GM23338 (cell line): ENCODE results near the gene NRCAM. TPM values are rescaled to one million over a fixed set of nuclear protein-coding genes. Genes with fewer than 3 reads are reported as not detected.
"Not testable (repeated sequence)": the region's sequence is repeated elsewhere in the genome, so short reads cannot be mapped to it uniquely, and the experiment has no call there.

ENCODE experiments used
- ATAC-seq: fragments of 200-7000 bp; cut with Tn5 transposase; 3 replicates; pipeline ENCODE4 v1.9.1; 2020
- DNase-seq: peaks from one replicate; pipeline ENCODE4 v3.0.0-alpha.2; 2015; ENCODE audit warnings: low spot score
- H2AFZ ChIP-seq: fragments of 200-600 bp; sonication (generic); 2 replicates; pipeline ENCODE4 v1.8.0; 2016; ENCODE audit warnings: antibody characterized with exemption, mild to moderate bottlenecking, moderate library complexity
- H3F3A ChIP-seq: fragments of 200-600 bp; sonication (generic); replicated peaks from 2 replicates; pipeline ENCODE4 v1.8.0; 2017; ENCODE audit warnings: antibody characterized with exemption, mixed run types, low read depth
- H3K27ac ChIP-seq: fragments of 200-600 bp; sonication (generic); 2 replicates; pipeline ENCODE4 v1.6.1; 2016; ENCODE audit warnings: low read depth
- H3K27me3 ChIP-seq: fragments of 200-600 bp; sonication (generic); 2 replicates; pipeline ENCODE4 v1.8.0; 2016; ENCODE audit warnings: mild to moderate bottlenecking, mixed run types, moderate library complexity; ENCODE audit not compliant: insufficient read depth
- H3K36me3 ChIP-seq: fragments of 200-600 bp; sonication (generic); 2 replicates; pipeline ENCODE4 v1.8.0; 2016; ENCODE audit warnings: mild to moderate bottlenecking; ENCODE audit not compliant: insufficient read depth
- H3K4me1 ChIP-seq: fragments of 200-600 bp; sonication (generic); 2 replicates; pipeline ENCODE4 v1.8.0; 2016; ENCODE audit warnings: mild to moderate bottlenecking, moderate library complexity; ENCODE audit not compliant: insufficient read depth
- H3K4me2 ChIP-seq: fragments of 200-600 bp; sonication (generic); 2 replicates; pipeline ENCODE4 v1.7.1; 2017; ENCODE audit warnings: mixed run types
- H3K4me3 ChIP-seq: fragments of 200-600 bp; sonication (generic); 2 replicates; pipeline ENCODE4 v1.6.1; 2016; ENCODE audit warnings: mixed run types
- H3K79me2 ChIP-seq: fragments of 200-600 bp; sonication (generic); replicated peaks from 2 replicates; pipeline ENCODE4 v1.8.0; 2017; ENCODE audit warnings: mild to moderate bottlenecking; ENCODE audit not compliant: insufficient read depth
- H3K9me2 ChIP-seq: fragments of 200-600 bp; sonication (generic); 2 replicates; pipeline ENCODE4 v1.8.0; 2017; ENCODE audit not compliant: insufficient read depth
- H4K20me1 ChIP-seq: fragments of 200-600 bp; sonication (generic); replicated peaks from 2 replicates; pipeline ENCODE4 v1.8.0; 2017; ENCODE audit warnings: mild to moderate bottlenecking; ENCODE audit not compliant: insufficient read depth
- H3K27ac Mint-ChIP-seq: 2 replicates; pipeline ENCODE4 v1.8.0; 2020; ENCODE audit warnings: inconsistent platforms, mild to moderate bottlenecking, moderate library complexity, mixed read lengths
- H3K27me3 Mint-ChIP-seq: 3 replicates; pipeline ENCODE4 v1.8.0; 2022; ENCODE audit warnings: low read depth, mild to moderate bottlenecking, moderate library complexity, mixed read lengths, inconsistent platforms; ENCODE audit not compliant: insufficient read depth, poor library complexity
- H3K36me3 Mint-ChIP-seq: 3 replicates; pipeline ENCODE4 v1.8.0; 2021; ENCODE audit warnings: low read depth, mild to moderate bottlenecking, inconsistent platforms, moderate library complexity, mixed read lengths
- H3K4me1 Mint-ChIP-seq: 3 replicates; pipeline ENCODE4 v1.8.0; 2020; ENCODE audit warnings: mild to moderate bottlenecking, inconsistent platforms, mixed read lengths
- H3K4me3 Mint-ChIP-seq: 3 replicates; pipeline ENCODE4 v1.8.0; 2021; ENCODE audit warnings: moderate library complexity, mild to moderate bottlenecking, inconsistent platforms, mixed read lengths
- H3K9me3 Mint-ChIP-seq: 3 replicates; pipeline ENCODE4 v1.8.0; 2020; ENCODE audit warnings: moderate library complexity, mild to moderate bottlenecking, inconsistent platforms, mixed read lengths
- CREB1 ChIP-seq: fragments of 250-450 bp; sonication (Bioruptor Pico); IDR thresholded peaks from 2 replicates; pipeline ENCODE4 v1.5.0; 2020; ENCODE audit warnings: low read depth, mild to moderate bottlenecking, moderate library complexity
- ETS1 ChIP-seq: IDR thresholded peaks from 2 replicates; pipeline ENCODE4 v1.6.1; 2016; ENCODE audit warnings: antibody characterized with exemption
- EZH2 ChIP-seq: fragments of 200-600 bp; sonication (generic); IDR thresholded peaks from one replicate; pipeline ENCODE4 v1.8.0; 2017; ENCODE audit warnings: antibody characterized with exemption, mild to moderate bottlenecking, low read depth; ENCODE audit not compliant: unreplicated experiment
- EZH2phosphoT487 ChIP-seq: fragments of 200-600 bp; sonication (generic); IDR thresholded peaks from one replicate; pipeline ENCODE4 v1.8.1; 2018; ENCODE audit warnings: antibody characterized with exemption; ENCODE audit not compliant: unreplicated experiment
- JUNB ChIP-seq: IDR thresholded peaks from one replicate; pipeline ENCODE4 v1.6.1; 2016; ENCODE audit warnings: antibody characterized with exemption; ENCODE audit not compliant: unreplicated experiment
- POLR2AphosphoS5 ChIP-seq: IDR thresholded peaks from 2 replicates; pipeline ENCODE4 v1.6.1; 2016; ENCODE audit warnings: antibody characterized with exemption, low read depth
- ZNF114 ChIP-seq: fragments of 250-450 bp; sonication (Bioruptor Pico); IDR thresholded peaks from 2 replicates; pipeline ENCODE4 v1.5.0; 2020; ENCODE audit warnings: mild to moderate bottlenecking, moderate library complexity
- ZNF331 ChIP-seq: fragments of 250-450 bp; sonication (Bioruptor Pico); IDR thresholded peaks from 2 replicates; pipeline ENCODE4 v1.5.0; 2020; ENCODE audit warnings: low read depth, mild to moderate bottlenecking, moderate library complexity
- ZNF462 ChIP-seq: fragments of 250-450 bp; sonication (Bioruptor Pico); IDR thresholded peaks from 2 replicates; pipeline ENCODE4 v1.5.0; 2020; ENCODE audit warnings: mild to moderate bottlenecking, moderate library complexity
- polyA plus RNA-seq: library from polyadenylated mRNA; unstranded; fragments of >200 nt; fragmentation: Nextera tagmentation; extraction: Ambion mirVana; gene quantifications from 2 replicates; pipeline ENCODE4 v1.2.1, GENCODE V29; 2016
- total RNA-seq: library from RNA; depleted of rRNA; stranded (reverse); fragments of >200 nt; shearing (Covaris generic); gene quantifications from 2 replicates; pipeline ENCODE4 v1.2.3, GENCODE V29; 2014

Gene NRCAM
- total and polyA plus RNA-seq, 2 experiments from 2014 or later: 2.5 to 6.8 TPM

GRCh38 chr7:108278776-108279175, 177.5 kb downstream of the NRCAM start (continued):
- TF ChIP-seq POLR2AphosphoS5 (no peak), CREB1 (no peak), EZH2 (no peak), ZNF331 (CRISPR knock-in tag) (no peak), ZNF462 (CRISPR knock-in tag) (no peak), ZNF114 (no peak)

- Mint-ChIP-seq H3K27ac (no peak overlapping the region), H3K4me1 (no peaks in the 10 kb centered on the region; the same call in 2 of the 3 replicates), H3K27me3 (peaks cover 2% of the 10 kb centered on the region), H3K36me3 (no peaks in the 10 kb centered on the region), H3K9me3 (no peaks in the 10 kb centered on the region; the same call in 1 of the 3 replicates), H3K4me3 (no peak overlapping the region)
- Histone ChIP-seq H4K20me1 (no peaks in the 10 kb centered on the region), H3K36me3 (no peaks in the 10 kb centered on the region), H3K4me1 (no peaks in the 10 kb centered on the region), H3K27ac (no peak overlapping the region), H3K4me2 (no peak overlapping the region), H2AFZ (no peak overlapping the region), H3F3A (no peaks in the 10 kb centered on the region), H3K79me2 (no peaks in the 10 kb centered on the region), H3K27me3 (no peaks in the 10 kb centered on the region), H3K9me2 (0 out of 2 replicates have a peak, but pooled peaks cover 10% of the 10 kb centered on the region), H3K4me3 (no peak overlapping the region)
- ATAC-seq (no peak), DNase-seq (no peak)
- TF ChIP-seq CREB1 (no peak), JUNB (no peak), ETS1 (no peak), EZH2 (no peak), EZH2phosphoT487 (no peak)
Measured at GRCh38 chr7:108278281-108278680, 178.0 kb downstream of the NRCAM start.

GRCh38 chr7:108274447-108274846, 181.8 kb downstream of the NRCAM start:
- H3K27ac Mint-ChIP-seq, H3K36me3 ChIP-seq, H3K27me3 Mint-ChIP-seq, H3K27ac ChIP-seq, H3F3A ChIP-seq, H3K4me3 ChIP-seq, DNase-seq, H3K36me3 Mint-ChIP-seq, H4K20me1 ChIP-seq, H3K4me2 ChIP-seq, ATAC-seq, H3K4me1 ChIP-seq, H3K27me3 ChIP-seq, H3K79me2 ChIP-seq, H2AFZ ChIP-seq, H3K4me3 Mint-ChIP-seq, H3K9me3 Mint-ChIP-seq, H3K4me1 Mint-ChIP-seq: not testable (repeated sequence)
- H3K9me2 ChIP-seq: 0 out of 2 replicates have a peak, but pooled peaks cover 10% of the 10 kb centered on the region

GRCh38 chr7:108272891-108273290, 183.3 kb downstream of the NRCAM start:
- not testable (repeated sequence) for H3K4me2 ChIP-seq, H3K27ac Mint-ChIP-seq
- peaks cover 11% of the 10 kb centered on the region; the same call in 2 of the 3 replicates for H3K4me1 Mint-ChIP-seq

More at GRCh38 chr7:108272891-108273290, 183.3 kb downstream of the NRCAM start:
- not testable (repeated sequence) for H3K4me3 Mint-ChIP-seq, H3K27ac ChIP-seq, H3K79me2 ChIP-seq, H3K27me3 ChIP-seq, H4K20me1 ChIP-seq, H3K36me3 Mint-ChIP-seq, H3K36me3 ChIP-seq, H3K9me3 Mint-ChIP-seq, H3K4me3 ChIP-seq, DNase-seq, ATAC-seq, H3K4me1 ChIP-seq, H2AFZ ChIP-seq, H3F3A ChIP-seq, H3K27me3 Mint-ChIP-seq
- H3K9me2 ChIP-seq: 0 out of 2 replicates have a peak, but pooled peaks cover 10% of the 10 kb centered on the region
